ENCODE measurements around the gene ARHGAP29.

DNA sequence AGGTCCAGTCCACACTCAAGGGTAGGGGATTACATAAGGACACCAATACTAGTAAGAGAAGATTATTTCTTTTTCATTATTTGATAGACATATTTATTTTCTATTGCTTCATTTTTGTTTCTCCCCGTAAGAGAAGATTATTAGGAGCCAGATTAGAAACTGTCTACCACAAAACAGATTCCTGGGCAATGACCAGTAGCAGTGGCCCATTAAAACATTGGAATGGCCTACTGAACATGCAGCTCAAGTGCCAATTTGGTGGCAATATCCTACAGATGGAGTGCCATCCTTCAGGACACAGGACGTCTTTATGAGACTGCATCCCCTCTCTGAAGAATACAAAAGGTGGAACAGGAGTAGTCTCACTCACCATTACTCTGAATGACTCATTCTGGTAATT, 34.0 kb upstream of the ARHGAP29 start:
- TF ChIP-seq EZH2 (optimal IDR thresholded peaks at IDR 0.05; ENCODE audit: low read depth, low read length): no peak
- TF ChIP-seq, protein P1, sequence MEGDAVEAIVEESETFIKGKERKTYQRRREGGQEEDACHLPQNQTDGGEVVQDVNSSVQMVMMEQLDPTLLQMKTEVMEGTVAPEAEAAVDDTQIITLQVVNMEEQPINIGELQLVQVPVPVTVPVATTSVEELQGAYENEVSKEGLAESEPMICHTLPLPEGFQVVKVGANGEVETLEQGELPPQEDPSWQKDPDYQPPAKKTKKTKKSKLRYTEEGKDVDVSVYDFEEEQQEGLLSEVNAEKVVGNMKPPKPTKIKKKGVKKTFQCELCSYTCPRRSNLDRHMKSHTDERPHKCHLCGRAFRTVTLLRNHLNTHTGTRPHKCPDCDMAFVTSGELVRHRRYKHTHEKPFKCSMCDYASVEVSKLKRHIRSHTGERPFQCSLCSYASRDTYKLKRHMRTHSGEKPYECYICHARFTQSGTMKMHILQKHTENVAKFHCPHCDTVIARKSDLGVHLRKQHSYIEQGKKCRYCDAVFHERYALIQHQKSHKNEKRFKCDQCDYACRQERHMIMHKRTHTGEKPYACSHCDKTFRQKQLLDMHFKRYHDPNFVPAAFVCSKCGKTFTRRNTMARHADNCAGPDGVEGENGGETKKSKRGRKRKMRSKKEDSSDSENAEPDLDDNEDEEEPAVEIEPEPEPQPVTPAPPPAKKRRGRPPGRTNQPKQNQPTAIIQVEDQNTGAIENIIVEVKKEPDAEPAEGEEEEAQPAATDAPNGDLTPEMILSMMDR (IDR thresholded peaks at IDR 0.05; ENCODE audit: low read length): no peak

All from MM.1S (cell line).